Activated naive CD8-positive, alpha-beta T cell (primary cell): ENCODE data around the gene CD69.
"Not testable (repeated sequence)": the region's sequence is repeated elsewhere in the genome, so short reads cannot be mapped to it uniquely, and the experiment has no call there.

Source experiments
- H3K27ac Mint-ChIP-seq: one replicate; pipeline ENCODE4 v1.8.0; 2021; ENCODE audit warnings: mixed read lengths
- H3K27me3 Mint-ChIP-seq: one replicate; pipeline ENCODE4 v1.8.0; 2021; ENCODE audit warnings: mixed read lengths
- H3K36me3 Mint-ChIP-seq: one replicate; pipeline ENCODE4 v1.8.0; 2021; ENCODE audit warnings: mixed read lengths
- H3K4me1 Mint-ChIP-seq: one replicate; pipeline ENCODE4 v1.8.0; 2021; ENCODE audit warnings: low read depth, mixed read lengths
- H3K4me3 Mint-ChIP-seq: one replicate; pipeline ENCODE4 v1.8.0; 2021; ENCODE audit warnings: mild to moderate bottlenecking, mixed read lengths
- H3K9me3 Mint-ChIP-seq: one replicate; pipeline ENCODE4 v1.8.0; 2021; ENCODE audit warnings: low read depth, mixed read lengths

The CD69 gene

DNA sequence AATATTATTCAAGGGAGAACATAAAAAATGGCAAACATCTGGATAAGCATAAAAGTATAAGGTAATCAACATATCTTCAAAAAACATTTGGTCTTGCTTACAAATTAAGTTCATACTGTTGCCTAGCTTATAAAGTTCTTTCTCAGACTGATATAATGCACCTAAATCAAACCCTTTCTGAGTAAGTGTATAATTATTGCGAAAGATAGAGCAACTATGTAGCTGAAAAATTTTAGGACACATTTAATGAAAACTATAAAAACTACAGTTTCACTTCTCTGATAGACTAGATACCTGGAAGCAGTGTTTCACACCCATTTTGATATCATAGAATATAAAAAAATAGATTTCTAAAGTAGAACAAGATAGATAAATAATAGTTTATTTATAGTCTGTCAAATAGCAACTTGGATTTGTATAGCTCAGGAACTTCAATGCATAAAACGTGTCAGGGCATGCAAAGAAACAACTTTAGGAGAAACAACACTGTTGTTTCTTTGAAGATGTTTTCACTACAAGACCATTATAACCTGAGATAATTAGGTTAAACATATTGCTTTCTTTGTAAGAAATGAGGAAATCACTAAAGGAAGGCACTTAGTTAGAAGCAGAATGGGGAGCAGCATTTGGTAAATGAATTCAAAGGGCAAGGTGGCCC, 35.4 kb downstream of the CD69 start:
- H3K4me1 Mint-ChIP-seq: peaks cover 19% of the 10 kb centered on the region

DNA sequence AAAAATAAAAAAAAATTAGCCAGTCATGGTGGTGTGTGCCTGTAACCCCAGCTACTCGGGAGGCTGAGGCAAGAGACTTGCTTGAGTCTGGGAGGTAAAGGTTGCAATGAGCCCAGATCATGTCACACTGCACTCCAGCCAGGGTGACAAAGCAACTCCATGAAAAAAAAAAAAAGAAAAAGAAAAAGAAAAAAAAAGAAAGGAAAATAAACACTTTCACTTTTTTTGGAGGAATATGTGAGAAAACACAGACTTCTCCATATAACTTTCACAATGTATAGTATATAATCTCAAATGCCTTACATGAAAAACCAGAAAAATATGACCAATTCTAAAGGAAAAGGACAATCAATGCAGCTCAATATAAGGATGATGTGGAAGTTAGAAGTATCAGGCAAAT, 36.7 kb downstream of the CD69 start:
- no peak overlapping the region for H3K27ac Mint-ChIP-seq
- H3K9me3 Mint-ChIP-seq: no peaks in the 10 kb centered on the region
- no peaks in the 10 kb centered on the region for H3K27me3 Mint-ChIP-seq
- peaks cover 5% of the 10 kb centered on the region for H3K36me3 Mint-ChIP-seq
- peaks cover 19% of the 10 kb centered on the region for H3K4me1 Mint-ChIP-seq
- no peak overlapping the region for H3K4me3 Mint-ChIP-seq

More for the DNA sequence above, 35.4 kb downstream of the CD69 start:
- Mint-ChIP-seq H3K4me3 (no peak overlapping the region), H3K9me3 (no peaks in the 10 kb centered on the region), H3K27ac (no peak overlapping the region), H3K36me3 (peaks cover 5% of the 10 kb centered on the region), H3K27me3 (no peaks in the 10 kb centered on the region)

GRCh38 chr12:9721394-9722092, 39.2 kb downstream of the CD69 start:
- Mint-ChIP-seq H3K27ac (no peak overlapping the region), H3K27me3 (no peaks in the 10 kb centered on the region), H3K9me3 (no peaks in the 10 kb centered on the region), H3K4me3 (no peak overlapping the region), H3K36me3 (peaks cover 5% of the 10 kb centered on the region), H3K4me1 (peaks cover 19% of the 10 kb centered on the region)

- Mint-ChIP-seq H3K27ac (no peak overlapping the region), H3K36me3 (peaks cover 5% of the 10 kb centered on the region), H3K9me3 (no peaks in the 10 kb centered on the region), H3K4me3 (no peak overlapping the region), H3K27me3 (no peaks in the 10 kb centered on the region), H3K4me1 (peaks cover 30% of the 10 kb centered on the region)
Measured at GRCh38 chr12:9719790-9720189, 40.9 kb downstream of the CD69 start.

- no peak overlapping the region for H3K27ac Mint-ChIP-seq
- peaks cover 5% of the 10 kb centered on the region for H3K36me3 Mint-ChIP-seq
- peaks cover 30% of the 10 kb centered on the region for H3K4me1 Mint-ChIP-seq
- H3K9me3 Mint-ChIP-seq: no peaks in the 10 kb centered on the region
- H3K4me3 Mint-ChIP-seq: no peak overlapping the region
- no peaks in the 10 kb centered on the region for H3K27me3 Mint-ChIP-seq
Measured at GRCh38 chr12:9718968-9719367, 41.7 kb downstream of the CD69 start.

- H3K36me3 Mint-ChIP-seq: peaks cover 5% of the 10 kb centered on the region
- H3K4me3 Mint-ChIP-seq: no peak overlapping the region
- peaks cover 31% of the 10 kb centered on the region for H3K4me1 Mint-ChIP-seq
- H3K27ac Mint-ChIP-seq: no peak overlapping the region
- no peaks in the 10 kb centered on the region for H3K9me3 Mint-ChIP-seq
- no peaks in the 10 kb centered on the region for H3K27me3 Mint-ChIP-seq
Measured at GRCh38 chr12:9717070-9717925, 43.4 kb downstream of the CD69 start.

GRCh38 chr12:9713032-9713558, 47.6 kb downstream of the CD69 start:
- Mint-ChIP-seq H3K4me1 (peaks cover 50% of the 10 kb centered on the region), H3K27ac (peak overlapping the region; percentile 46)
- not testable (repeated sequence) for H3K9me3 Mint-ChIP-seq, H3K36me3 Mint-ChIP-seq, H3K4me3 Mint-ChIP-seq, H3K27me3 Mint-ChIP-seq

GRCh38 chr12:9711664-9712063, 49.0 kb downstream of the CD69 start:
- H3K4me1 Mint-ChIP-seq: peaks cover 63% of the 10 kb centered on the region
- no peaks in the 10 kb centered on the region for H3K36me3 Mint-ChIP-seq
- H3K27me3 Mint-ChIP-seq: no peaks in the 10 kb centered on the region
- peak overlapping the region; percentile 9 for H3K27ac Mint-ChIP-seq
- no peaks in the 10 kb centered on the region for H3K9me3 Mint-ChIP-seq
- no peak overlapping the region for H3K4me3 Mint-ChIP-seq

GRCh38 chr12:9710584-9711375, 49.9 kb downstream of the CD69 start:
- H3K36me3 Mint-ChIP-seq: peaks cover 5% of the 10 kb centered on the region
- no peak overlapping the region for H3K4me3 Mint-ChIP-seq
- peaks cover 65% of the 10 kb centered on the region for H3K4me1 Mint-ChIP-seq
- peak overlapping the region; percentile 72 for H3K27ac Mint-ChIP-seq
- H3K27me3 Mint-ChIP-seq: no peaks in the 10 kb centered on the region
- H3K9me3 Mint-ChIP-seq: no peaks in the 10 kb centered on the region

DNA sequence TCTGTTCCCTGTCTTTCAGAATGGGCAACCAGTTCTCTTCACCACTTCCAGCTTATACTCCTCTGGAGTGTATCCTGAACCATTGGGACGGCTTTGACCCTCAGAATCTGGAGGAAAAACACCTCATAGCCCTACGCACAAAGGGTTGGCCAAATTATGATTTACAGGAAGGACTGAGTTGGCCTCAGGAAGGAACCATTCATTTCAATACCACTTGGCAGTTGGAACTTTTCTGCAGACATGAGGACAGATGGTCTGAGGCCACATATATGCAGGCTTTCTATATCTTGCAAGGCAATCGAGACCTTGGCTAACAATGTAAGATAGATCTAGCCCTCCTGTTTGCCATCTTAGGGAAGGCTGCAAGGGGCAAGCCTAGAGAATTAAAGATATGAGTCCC, 51.8 kb downstream of the CD69 start:
- Mint-ChIP-seq H3K4me3 (no peak overlapping the region), H3K9me3 (peaks cover 8% of the 10 kb centered on the region), H3K27me3 (no peaks in the 10 kb centered on the region), H3K27ac (peak overlapping the region; percentile 95), H3K4me1 (peaks cover 71% of the 10 kb centered on the region), H3K36me3 (peaks cover 11% of the 10 kb centered on the region)

GRCh38 chr12:9707864-9708808, 52.6 kb downstream of the CD69 start:
- H3K9me3 Mint-ChIP-seq: peaks cover 8% of the 10 kb centered on the region
- peaks cover 70% of the 10 kb centered on the region for H3K4me1 Mint-ChIP-seq

GRCh38 chr12:9707356-9707755, 53.3 kb downstream of the CD69 start:
- H3K4me1 Mint-ChIP-seq: peaks cover 77% of the 10 kb centered on the region
- H3K4me3 Mint-ChIP-seq: peak overlapping the region; percentile 69
- H3K36me3 Mint-ChIP-seq: peaks cover 11% of the 10 kb centered on the region
- H3K27ac Mint-ChIP-seq: peak overlapping the region; percentile 95
- H3K27me3 Mint-ChIP-seq: no peaks in the 10 kb centered on the region
- peaks cover 8% of the 10 kb centered on the region for H3K9me3 Mint-ChIP-seq

More at GRCh38 chr12:9707864-9708808, 52.6 kb downstream of the CD69 start:
- Mint-ChIP-seq H3K4me3 (peak overlapping the region; percentile 69), H3K27ac (peak overlapping the region; percentile 95), H3K36me3 (peaks cover 11% of the 10 kb centered on the region), H3K27me3 (no peaks in the 10 kb centered on the region)

GRCh38 chr12:9706086-9706685, 54.5 kb downstream of the CD69 start:
- peak overlapping the region; percentile 81 for H3K27ac Mint-ChIP-seq
- peaks cover 11% of the 10 kb centered on the region for H3K36me3 Mint-ChIP-seq
- no peaks in the 10 kb centered on the region for H3K27me3 Mint-ChIP-seq
- peaks cover 8% of the 10 kb centered on the region for H3K9me3 Mint-ChIP-seq
- H3K4me3 Mint-ChIP-seq: peak overlapping the region; percentile 20
- peaks cover 80% of the 10 kb centered on the region for H3K4me1 Mint-ChIP-seq
